Osteoblast (primary cell): ENCODE measurements around the gene MAP3K1. TPM values are rescaled to one million over a fixed set of nuclear protein-coding genes. Genes with fewer than 3 reads are reported as not detected.
"Not testable (repeated sequence)": the region's sequence is repeated elsewhere in the genome, so short reads cannot be mapped to it uniquely, and the experiment has no call there.

Source experiments
- DNase-seq: peaks from one replicate; pipeline ENCODE4 v3.0.0; 2011; ENCODE audit warnings: low spot score, mixed read lengths; ENCODE audit not compliant: insufficient read length; ENCODE audit errors: missing footprints
- H2AFZ ChIP-seq: 2 replicates; pipeline ENCODE4 v1.6.0; 2011; ENCODE audit warnings: mild to moderate bottlenecking, low read length
- H3K27ac ChIP-seq: 2 replicates; pipeline ENCODE4 v1.5.1; 2011; ENCODE audit warnings: mild to moderate bottlenecking, low read depth, low read length, moderate library complexity
- H3K27me3 ChIP-seq: 2 replicates; pipeline ENCODE4 v1.6.0; 2012; ENCODE audit warnings: mild to moderate bottlenecking, control low read depth, inconsistent platforms, low read length, moderate library complexity; ENCODE audit not compliant: insufficient read depth
- H3K36me3 ChIP-seq: 2 replicates; pipeline ENCODE4 v1.5.1; 2011; ENCODE audit warnings: mild to moderate bottlenecking, low read length, control low read depth, moderate library complexity; ENCODE audit not compliant: insufficient read depth
- H3K4me1 ChIP-seq: 2 replicates; pipeline ENCODE4 v1.5.1; 2011; ENCODE audit warnings: mild to moderate bottlenecking, low read length, control low read depth, moderate library complexity; ENCODE audit not compliant: insufficient read depth
- H3K4me2 ChIP-seq: 2 replicates; pipeline ENCODE4 v1.6.0; 2011; ENCODE audit warnings: mild to moderate bottlenecking, low read length; ENCODE audit not compliant: insufficient read depth
- H3K4me3 ChIP-seq: fragments of 200-600 bp; sonication (generic); 3 replicates; pipeline ENCODE4 v1.5.1; 2012; ENCODE audit warnings: mild to moderate bottlenecking, low read length, inconsistent platforms; ENCODE audit not compliant: insufficient read depth
- H3K79me2 ChIP-seq: 2 replicates; pipeline ENCODE4 v1.6.0; 2012; ENCODE audit warnings: mild to moderate bottlenecking, low read length, control low read depth, inconsistent platforms; ENCODE audit not compliant: insufficient read depth
- H3K9me3 ChIP-seq: 2 replicates; pipeline ENCODE4 v1.5.1; 2011; ENCODE audit warnings: low read depth, low read length, control low read depth
- H4K20me1 ChIP-seq: 2 replicates; pipeline ENCODE4 v1.6.0; 2012; ENCODE audit warnings: mild to moderate bottlenecking, low read length, control low read depth; ENCODE audit not compliant: insufficient read depth
- total RNA-seq: library from RNA; depleted of rRNA; stranded (reverse); fragments of >200 nt; gene quantifications from 2 replicates; pipeline ENCODE4 v1.2.3, GENCODE V29; 2012
- TF ChIP-seq, protein P1 (sequence below): IDR thresholded peaks from 2 replicates; pipeline ENCODE4 v1.5.1; 2011; ENCODE audit warnings: mild to moderate bottlenecking, low read depth, low read length, moderate library complexity; ENCODE audit errors: extremely low read depth

The MAP3K1 gene
- total RNA-seq, 1 donor: 8.0 TPM

DNA sequence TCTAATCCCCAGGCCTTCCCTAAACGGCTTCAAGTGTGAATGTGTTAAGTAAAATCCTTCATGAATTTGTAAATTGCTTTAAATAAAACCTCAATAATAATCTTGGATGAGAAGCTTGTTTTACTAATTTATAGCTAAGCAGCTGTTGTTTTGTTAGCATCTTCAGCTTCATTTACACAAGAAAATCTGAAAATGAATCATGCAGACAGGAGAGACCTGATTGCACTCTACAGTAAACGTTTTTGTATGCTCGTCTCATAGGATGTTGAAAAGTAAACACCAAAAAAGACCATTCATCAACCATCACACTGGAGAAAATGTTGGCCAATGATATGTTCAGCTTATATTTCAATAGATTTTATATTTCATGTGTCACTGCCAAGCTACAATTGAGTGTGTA, 40.4 kb upstream of the MAP3K1 start:
- Histone ChIP-seq H3K4me3 (no peak overlapping the region), H3K27ac (no peak overlapping the region), H2AFZ (no peak overlapping the region), H3K79me2 (no peaks in the 10 kb centered on the region), H3K4me1 (no peaks in the 10 kb centered on the region), H4K20me1 (no peaks in the 10 kb centered on the region), H3K9me3 (no peaks in the 10 kb centered on the region), H3K4me2 (no peak overlapping the region), H3K27me3 (no peaks in the 10 kb centered on the region), H3K36me3 (no peaks in the 10 kb centered on the region)
- TF ChIP-seq, protein P1, sequence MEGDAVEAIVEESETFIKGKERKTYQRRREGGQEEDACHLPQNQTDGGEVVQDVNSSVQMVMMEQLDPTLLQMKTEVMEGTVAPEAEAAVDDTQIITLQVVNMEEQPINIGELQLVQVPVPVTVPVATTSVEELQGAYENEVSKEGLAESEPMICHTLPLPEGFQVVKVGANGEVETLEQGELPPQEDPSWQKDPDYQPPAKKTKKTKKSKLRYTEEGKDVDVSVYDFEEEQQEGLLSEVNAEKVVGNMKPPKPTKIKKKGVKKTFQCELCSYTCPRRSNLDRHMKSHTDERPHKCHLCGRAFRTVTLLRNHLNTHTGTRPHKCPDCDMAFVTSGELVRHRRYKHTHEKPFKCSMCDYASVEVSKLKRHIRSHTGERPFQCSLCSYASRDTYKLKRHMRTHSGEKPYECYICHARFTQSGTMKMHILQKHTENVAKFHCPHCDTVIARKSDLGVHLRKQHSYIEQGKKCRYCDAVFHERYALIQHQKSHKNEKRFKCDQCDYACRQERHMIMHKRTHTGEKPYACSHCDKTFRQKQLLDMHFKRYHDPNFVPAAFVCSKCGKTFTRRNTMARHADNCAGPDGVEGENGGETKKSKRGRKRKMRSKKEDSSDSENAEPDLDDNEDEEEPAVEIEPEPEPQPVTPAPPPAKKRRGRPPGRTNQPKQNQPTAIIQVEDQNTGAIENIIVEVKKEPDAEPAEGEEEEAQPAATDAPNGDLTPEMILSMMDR: no peak
- no peak for DNase-seq

DNA sequence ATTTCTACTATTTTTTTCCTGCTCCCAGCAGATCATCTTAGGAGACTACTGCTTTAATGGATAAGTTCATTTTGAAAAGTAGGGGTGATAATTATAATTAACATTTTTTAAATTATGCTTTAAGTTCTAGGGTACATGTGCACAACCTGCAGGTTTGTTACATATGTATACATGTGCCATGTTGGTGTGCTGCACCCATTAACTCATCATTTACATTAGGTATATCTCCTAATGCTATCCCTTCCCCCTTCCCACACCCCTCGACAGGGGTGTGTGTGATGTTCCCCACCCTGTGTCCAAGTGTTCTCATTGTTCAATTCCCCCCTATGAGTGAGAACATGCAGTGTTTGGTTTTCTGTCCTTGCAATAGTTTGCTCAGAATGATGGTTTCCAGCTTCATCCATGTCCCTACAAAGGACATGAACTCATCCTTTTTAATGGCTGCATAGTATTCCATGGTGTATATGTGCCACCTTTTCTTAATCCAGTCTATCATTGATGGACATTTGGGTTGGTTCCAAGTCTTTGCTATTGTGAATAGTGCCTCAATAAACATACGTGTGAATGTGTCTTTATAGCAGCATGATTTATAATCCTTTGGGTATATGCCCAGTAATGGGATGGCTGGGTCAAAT, 39.0 kb upstream of the MAP3K1 start:
- DNase-seq, H4K20me1 ChIP-seq, H3K9me3 ChIP-seq, H3K4me2 ChIP-seq, H3K4me3 ChIP-seq, H3K27ac ChIP-seq, H3K4me1 ChIP-seq, H3K79me2 ChIP-seq, H3K36me3 ChIP-seq, H2AFZ ChIP-seq, H3K27me3 ChIP-seq: not testable (repeated sequence)

DNA sequence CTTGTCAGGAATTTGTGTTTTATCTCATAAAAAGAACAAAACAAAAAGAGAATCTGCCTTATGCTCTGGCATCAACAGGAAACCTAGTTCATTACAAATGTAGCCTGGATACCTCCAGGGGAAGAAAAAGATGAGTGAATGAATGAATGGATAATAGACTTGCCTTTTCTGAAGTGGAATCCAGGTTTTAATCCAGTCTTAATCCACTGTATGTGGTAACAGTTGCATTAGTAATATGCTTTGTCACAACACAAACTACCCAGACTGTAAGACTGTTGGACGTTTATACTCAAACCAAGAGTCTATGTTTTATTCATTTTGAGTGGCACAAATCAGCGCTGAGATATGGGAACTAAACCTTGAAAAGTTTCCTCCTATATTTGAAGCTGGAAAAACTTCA, 32.1 kb upstream of the MAP3K1 start:
- Histone ChIP-seq H3K9me3 (no peaks in the 10 kb centered on the region), H3K4me3 (no peak overlapping the region), H3K36me3 (no peaks in the 10 kb centered on the region), H2AFZ (no peak overlapping the region), H3K4me2 (no peak overlapping the region), H3K79me2 (no peaks in the 10 kb centered on the region), H3K27me3 (no peaks in the 10 kb centered on the region), H3K4me1 (no peaks in the 10 kb centered on the region), H3K27ac (no peak overlapping the region), H4K20me1 (no peaks in the 10 kb centered on the region)
- no peak for DNase-seq
- TF ChIP-seq, protein P1: no peak

GRCh38 chr5:56786346-56786745, 29.0 kb upstream of the MAP3K1 start:
- TF ChIP-seq, protein P1: no peak
- Histone ChIP-seq H3K27me3 (no peaks in the 10 kb centered on the region), H3K4me1 (no peaks in the 10 kb centered on the region), H4K20me1 (no peaks in the 10 kb centered on the region), H3K4me3 (no peak overlapping the region), H2AFZ (no peak overlapping the region), H3K4me2 (no peak overlapping the region), H3K79me2 (no peaks in the 10 kb centered on the region), H3K9me3 (no peaks in the 10 kb centered on the region), H3K27ac (no peak overlapping the region), H3K36me3 (no peaks in the 10 kb centered on the region)
- DNase-seq: no peak
